Ovary (tissue), 9 donors: Measurements from ENCODE around the gene WDR91. TPM values are rescaled to one million over a fixed set of nuclear protein-coding genes. Genes with fewer than 3 reads are reported as not detected.

Experiments used
- DNase-seq, 5 donors: peaks; one replicate each; pipeline ENCODE4 v3.0.0-alpha.2; 2019 to 2020
- H3K27ac ChIP-seq, 2 donors: fragments of 200-600 bp; one replicate each; pipeline versions ENCODE4 v1.5.1 to v1.8.0; 2019 to 2022
- H3K27me3 ChIP-seq: fragments of 200-600 bp; one replicate; pipeline ENCODE4 v1.8.0; 2022
- H3K36me3 ChIP-seq: fragments of 200-600 bp; sonication (generic); one replicate; pipeline ENCODE4 v1.5.1; 2019
- H3K4me1 ChIP-seq: one replicate; pipeline ENCODE4 v1.8.1; 2013; ENCODE audit warnings: mild to moderate bottlenecking, moderate library complexity; ENCODE audit not compliant: insufficient read depth
- H3K4me3 ChIP-seq: fragments of 200-600 bp; sonication (generic); one replicate; pipeline ENCODE4 v1.5.1; 2017
- H3K9me3 ChIP-seq, 2 donors: fragments of 200-600 bp in 1 of 2; sonication (generic) in 1 of 2; one replicate each; pipeline versions ENCODE4 v1.5.1 to v1.8.1; 2013 to 2019; ENCODE audit warnings: mild to moderate bottlenecking in 1 of 2, moderate library complexity in 1 of 2
- EP300 ChIP-seq: sonication (generic); formaldehyde crosslinking; IDR thresholded peaks from one replicate; pipeline ENCODE4 v1.6.1; 2017; ENCODE audit warnings: antibody characterized with exemption
- POLR2A ChIP-seq: fragments of 450-650 bp; IDR thresholded peaks from one replicate; pipeline ENCODE4 v1.6.1; 2017; ENCODE audit warnings: antibody characterized with exemption, mild to moderate bottlenecking, moderate library complexity
- WGBS, 3 donors: extraction: QIAGEN DNeasy Blood & Tissue Kit in 1 of 3; methylation state at CpG; one replicate each; pipeline versions ENCODE4 v1.1.5 to v1.1.7; 2013 to 2017; 5-methylcytosine and 5-hydroxymethylcytosine counted together
- intact Hi-C, 4 donors: fragments of 100-400 bp; cut with DNase I; formaldehyde crosslinking; loops; one replicate each; pipeline versions ENCODE4 v1.11.0 to v1.15.1; 2022 to 2023
- polyA plus RNA-seq, 2 donors: library from polyadenylated mRNA; stranded (reverse); fragments of 200-250 nt in 1 of 2; fragments of 350-450 nt in 1 of 2; fragmentation: Illumina TruSeq in 1 of 2; extraction: RNeasy Lipid Tissue Mini Kit (QIAGEN cat#74804) in 1 of 2; gene quantifications; one replicate each; pipeline ENCODE4 v1.2.3, GENCODE V29; 2013 to 2014
- total RNA-seq, 7 donors: library from RNA; depleted of rRNA in 2 of 7; stranded (reverse); fragments of >200 nt in 2 of 7; fragmentation: NEBNext Ultra II Directional in 3 of 7; extraction: Animal tissue kit (Norgen Biotek cat#: 25700) in 3 of 7; gene quantifications; one replicate each; pipeline versions ENCODE4 v1.1.0 to v1.2.4, GENCODE V29; 2016 to 2023
- TF ChIP-seq, protein P1 (sequence below), 3 donors: fragments of 450-650 bp in 2 of 3; fragments of 200-600 bp in 1 of 3; IDR thresholded peaks; one replicate each; pipeline versions ENCODE4 v1.5.1 to v1.8.0; 2016 to 2022; ENCODE audit warnings: antibody characterized with exemption in 3 of 3, mild to moderate bottlenecking in 1 of 3
- donor health status: DM: no; HTN: no; CAD: no; lungs with moderate emphysema.
- donor health status: DM: no; HTN: no; CAD: no.
- donor health status: Bipolar disorder and iron deficiency.
- donor health status: DM: yes; HTN: yes; CAD: no.
- donor health status: DM: no; HTN: no; CAD: no.
- donor health status: DM: yes; HTN: yes; CAD: no.

The WDR91 gene
- total and polyA plus RNA-seq, 9 donors, result 12.6 to 56.3 (median 32.2) TPM

- no peaks in the 10 kb centered on the region for H3K27me3 ChIP-seq
- intact Hi-C loops, result no loop called here
- H3K9me3 ChIP-seq, result no peaks in the 10 kb centered on the region
- no peaks in the 10 kb centered on the region for H3K4me1 ChIP-seq
- 96 to 98% (median 96%) methylated on average over 5 of the region's 5 CpGs for WGBS, 3 donors
- H3K27ac ChIP-seq, result no peak overlapping the region
- H3K36me3 ChIP-seq, result no peaks in the 10 kb centered on the region
- no peak overlapping the region for H3K4me3 ChIP-seq
- no peak for TF ChIP-seq POLR2A
- TF ChIP-seq, protein P1, sequence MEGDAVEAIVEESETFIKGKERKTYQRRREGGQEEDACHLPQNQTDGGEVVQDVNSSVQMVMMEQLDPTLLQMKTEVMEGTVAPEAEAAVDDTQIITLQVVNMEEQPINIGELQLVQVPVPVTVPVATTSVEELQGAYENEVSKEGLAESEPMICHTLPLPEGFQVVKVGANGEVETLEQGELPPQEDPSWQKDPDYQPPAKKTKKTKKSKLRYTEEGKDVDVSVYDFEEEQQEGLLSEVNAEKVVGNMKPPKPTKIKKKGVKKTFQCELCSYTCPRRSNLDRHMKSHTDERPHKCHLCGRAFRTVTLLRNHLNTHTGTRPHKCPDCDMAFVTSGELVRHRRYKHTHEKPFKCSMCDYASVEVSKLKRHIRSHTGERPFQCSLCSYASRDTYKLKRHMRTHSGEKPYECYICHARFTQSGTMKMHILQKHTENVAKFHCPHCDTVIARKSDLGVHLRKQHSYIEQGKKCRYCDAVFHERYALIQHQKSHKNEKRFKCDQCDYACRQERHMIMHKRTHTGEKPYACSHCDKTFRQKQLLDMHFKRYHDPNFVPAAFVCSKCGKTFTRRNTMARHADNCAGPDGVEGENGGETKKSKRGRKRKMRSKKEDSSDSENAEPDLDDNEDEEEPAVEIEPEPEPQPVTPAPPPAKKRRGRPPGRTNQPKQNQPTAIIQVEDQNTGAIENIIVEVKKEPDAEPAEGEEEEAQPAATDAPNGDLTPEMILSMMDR (IDR thresholded peaks at IDR 0.05), result no peak
- TF ChIP-seq EP300, result no peak
- no peak for DNase-seq
Measured at GRCh38 chr7:135180122-135180521, 31.2 kb downstream of the WDR91 start.

- TF ChIP-seq, protein P1 (IDR thresholded peaks at IDR 0.05), result no peak
- TF ChIP-seq EP300, result no peak
- TF ChIP-seq POLR2A, result no peak
Measured at GRCh38 chr7:135179321-135179925, 31.9 kb downstream of the WDR91 start.

DNA sequence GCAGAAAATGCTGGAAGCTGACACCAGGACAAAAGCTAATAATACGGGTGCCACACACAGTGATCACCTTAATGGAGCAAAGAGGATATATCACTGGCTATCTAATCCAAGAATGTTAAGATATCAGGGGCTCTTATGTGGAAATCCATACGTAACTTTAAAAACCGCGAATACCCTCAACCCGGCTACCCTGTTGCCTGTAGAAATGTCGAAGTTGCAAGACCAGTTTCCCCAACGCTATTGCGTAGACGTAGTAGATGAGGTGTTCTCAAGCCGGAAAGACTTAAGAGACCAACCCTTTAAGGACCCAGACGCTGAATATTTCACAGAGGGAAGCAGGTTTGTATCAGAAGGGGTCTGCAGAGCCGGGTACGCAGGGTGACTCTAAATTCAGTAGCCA lies 33.0 kb downstream of the WDR91 start:
- TF ChIP-seq EP300 (no peak), POLR2A (no peak)
- TF ChIP-seq, protein P1 (IDR thresholded peaks at IDR 0.05), result no peak
- Histone ChIP-seq H3K4me1 (no peaks in the 10 kb centered on the region), H3K4me3 (no peak overlapping the region), H3K27ac (no peak overlapping the region), H3K9me3 (no peaks in the 10 kb centered on the region), H3K36me3 (no peaks in the 10 kb centered on the region), H3K27me3 (no peaks in the 10 kb centered on the region)
- intact Hi-C loops, result no loop called here
- WGBS, 3 donors, result 89 to 95% (median 91%) methylated on average over 13 of the region's 13 CpGs
- DNase-seq, result no peak

More at GRCh38 chr7:135179321-135179925, 31.9 kb downstream of the WDR91 start:
- Histone ChIP-seq H3K36me3 (no peaks in the 10 kb centered on the region), H3K27me3 (no peaks in the 10 kb centered on the region), H3K9me3 (no peaks in the 10 kb centered on the region), H3K4me1 (no peaks in the 10 kb centered on the region), H3K27ac (no peak overlapping the region), H3K4me3 (no peak overlapping the region)
- intact Hi-C loops, result no loop called here
- 80 to 86% (median 85%) methylated on average over 8 of the region's 8 CpGs for WGBS, 3 donors
- DNase-seq, result no peak

DNA sequence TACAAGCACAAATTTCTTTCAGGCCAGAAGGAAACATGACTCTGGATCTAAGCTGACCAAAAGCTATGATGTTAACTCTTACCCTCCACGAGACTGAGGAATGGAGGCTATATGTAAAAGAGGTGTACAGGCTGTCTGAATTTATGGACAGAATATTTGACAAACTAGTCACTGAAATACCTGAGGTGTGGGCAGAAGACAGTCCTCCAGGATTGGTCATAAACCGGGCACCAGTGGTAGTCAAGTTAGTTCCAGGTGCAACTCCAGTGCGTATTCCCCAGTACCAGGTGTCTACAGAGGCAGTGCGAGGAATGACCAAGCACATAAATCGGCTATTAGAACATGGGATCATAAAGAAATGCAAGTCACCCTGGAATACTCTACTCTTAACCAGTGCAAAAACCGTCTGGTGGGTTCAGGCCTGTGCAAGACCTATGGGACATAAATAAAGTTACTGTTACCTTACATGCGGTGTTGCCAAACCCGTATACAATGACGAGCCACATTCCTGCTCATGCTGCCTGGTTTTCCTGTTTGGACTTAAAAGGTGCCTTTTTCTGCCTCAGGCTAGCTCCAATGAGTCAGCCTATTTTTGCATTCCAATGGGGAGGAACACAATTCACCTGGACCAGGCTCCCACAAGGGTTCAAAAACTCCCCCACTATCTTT lies 34.2 kb downstream of the WDR91 start:
- no peaks in the 10 kb centered on the region for H3K9me3 ChIP-seq
- no peak overlapping the region for H3K4me3 ChIP-seq
- no peak overlapping the region for H3K27ac ChIP-seq
- no peaks in the 10 kb centered on the region for H3K4me1 ChIP-seq
- H3K27me3 ChIP-seq, result no peaks in the 10 kb centered on the region
- no peaks in the 10 kb centered on the region for H3K36me3 ChIP-seq
- no peak for TF ChIP-seq POLR2A
- TF ChIP-seq, protein P1 (IDR thresholded peaks at IDR 0.05), result no peak
- TF ChIP-seq EP300, result no peak
- intact Hi-C loops, result no loop called here
- WGBS, 3 donors, result 92 to 95% (median 94%) methylated on average over 9 of the region's 9 CpGs
- DNase-seq, result no peak
